Body of pancreas (tissue), 4 donors: ENCODE data around the gene ANTXR1. TPM values are rescaled to one million over a fixed set of nuclear protein-coding genes. Genes with fewer than 3 reads are reported as not detected.

Source experiments
- ATAC-seq: fragments of 150-250 bp; one replicate; pipeline ENCODE4 v1.9.1; 2016
- DNase-seq, 4 donors: peaks; one replicate each; pipeline ENCODE4 v3.0.0-alpha.2; 2019
- H3K27ac ChIP-seq, 4 donors: fragments of 200-600 bp; sonication (generic); 1 replicate in 3 of 4; 2 replicates in 1 of 4; pipeline versions ENCODE4 v1.5.1 to v1.6.1; 2016 to 2019; ENCODE audit warnings: mild to moderate bottlenecking in 1 of 4, mixed read lengths in 1 of 4, moderate library complexity in 1 of 4
- H3K27me3 ChIP-seq, 2 donors: fragments of 200-600 bp; sonication (generic); one replicate each; pipeline ENCODE4 v1.6.0; 2016; ENCODE audit warnings: mild to moderate bottlenecking in 1 of 2
- H3K36me3 ChIP-seq, 2 donors: fragments of 200-600 bp; sonication (generic); replicated peaks in 1 of 2; 2 replicates each; pipeline ENCODE4 v1.5.1; 2016; ENCODE audit warnings: low read depth in 2 of 2; ENCODE audit not compliant: insufficient read depth in 1 of 2
- H3K4me1 ChIP-seq: fragments of 200-600 bp; sonication (generic); one replicate; pipeline ENCODE4 v1.6.0; 2016
- H3K4me3 ChIP-seq, 2 donors: fragments of 200-600 bp; sonication (generic); 1 replicate in 1 of 2; 2 replicates in 1 of 2; pipeline ENCODE4 v1.5.1; 2016 to 2019
- H3K9me3 ChIP-seq, 3 donors: fragments of 200-600 bp; sonication (generic); 1 replicate in 2 of 3; 2 replicates in 1 of 3; pipeline ENCODE4 v1.5.1; 2016
- POLR2A ChIP-seq, 3 donors: fragments of 450-650 bp; IDR thresholded peaks; one replicate each; pipeline ENCODE4 v1.6.1; 2016; ENCODE audit warnings: antibody characterized with exemption in 3 of 3, mild to moderate bottlenecking in 2 of 3
- WGBS, 2 donors: methylation state at CpG; one replicate each; pipeline ENCODE4 v1.1.5; 2017; 5-methylcytosine and 5-hydroxymethylcytosine counted together
- intact Hi-C: fragments of 100-400 bp; cut with DNase I; formaldehyde crosslinking; loops from one replicate; pipeline ENCODE4 v1.15.1; 2023
- total RNA-seq, 2 donors: library from RNA; depleted of rRNA; stranded (reverse); fragments of >200 nt; gene quantifications; one replicate each; pipeline ENCODE4 v1.1.0, GENCODE V29; 2016
- TF ChIP-seq, protein P1 (sequence below), 7 experiments: fragments of 450-650 bp in 4 of 7; fragments of 200-600 bp in 3 of 7; sonication (generic) in 3 of 7; IDR thresholded peaks; one replicate each; pipeline ENCODE4 v1.5.1; 2016 to 2019; ENCODE audit warnings: antibody characterized with exemption in 7 of 7

Gene ANTXR1
- total RNA-seq, 2 donors from 2014 or later = 9.3 to 11.2 TPM

DNA sequence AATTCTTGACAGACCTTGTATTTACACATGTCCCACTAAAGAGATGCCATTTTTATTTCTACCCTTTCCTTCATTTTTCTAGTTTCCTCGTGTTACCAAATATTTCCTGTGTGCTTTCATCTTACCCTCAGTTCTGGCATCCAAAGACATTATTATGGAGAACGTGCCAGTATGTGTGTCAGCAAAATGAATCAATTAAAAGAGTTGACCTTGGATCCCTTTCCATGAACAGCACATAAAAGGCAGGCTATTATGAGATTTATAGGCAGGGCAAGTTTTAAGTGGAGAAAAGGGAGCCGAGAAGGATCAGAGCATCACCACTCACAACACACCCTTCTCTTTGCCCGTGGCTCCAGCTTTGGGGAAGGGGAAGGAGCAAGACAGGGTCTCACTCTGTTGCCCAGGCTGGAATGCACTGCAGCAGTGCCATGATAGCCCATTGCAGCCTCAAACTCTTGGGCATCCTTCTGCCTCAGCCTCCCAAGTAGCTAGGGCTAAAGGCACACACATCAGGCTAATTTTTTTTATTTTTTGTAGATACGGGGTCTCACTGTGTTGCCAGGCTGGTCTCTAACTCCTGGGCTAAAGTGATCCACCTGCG, 224.2 kb downstream of the ANTXR1 start:
- DNase-seq (no peak), ATAC-seq (no peak)
- Histone ChIP-seq H3K27me3 (no peaks in the 10 kb centered on the region), H3K36me3 (no peaks in the 10 kb centered on the region), H3K4me3 (no peak overlapping the region), H3K4me1 (no peaks in the 10 kb centered on the region), H3K9me3 (no peaks in the 10 kb centered on the region), H3K27ac (no peak overlapping the region)
- 49 to 52% methylated on average over 6 of the region's 6 CpGs for WGBS, 2 donors
- no peak for TF ChIP-seq POLR2A (IDR thresholded peaks at IDR 0.05)
- TF ChIP-seq, protein P1, sequence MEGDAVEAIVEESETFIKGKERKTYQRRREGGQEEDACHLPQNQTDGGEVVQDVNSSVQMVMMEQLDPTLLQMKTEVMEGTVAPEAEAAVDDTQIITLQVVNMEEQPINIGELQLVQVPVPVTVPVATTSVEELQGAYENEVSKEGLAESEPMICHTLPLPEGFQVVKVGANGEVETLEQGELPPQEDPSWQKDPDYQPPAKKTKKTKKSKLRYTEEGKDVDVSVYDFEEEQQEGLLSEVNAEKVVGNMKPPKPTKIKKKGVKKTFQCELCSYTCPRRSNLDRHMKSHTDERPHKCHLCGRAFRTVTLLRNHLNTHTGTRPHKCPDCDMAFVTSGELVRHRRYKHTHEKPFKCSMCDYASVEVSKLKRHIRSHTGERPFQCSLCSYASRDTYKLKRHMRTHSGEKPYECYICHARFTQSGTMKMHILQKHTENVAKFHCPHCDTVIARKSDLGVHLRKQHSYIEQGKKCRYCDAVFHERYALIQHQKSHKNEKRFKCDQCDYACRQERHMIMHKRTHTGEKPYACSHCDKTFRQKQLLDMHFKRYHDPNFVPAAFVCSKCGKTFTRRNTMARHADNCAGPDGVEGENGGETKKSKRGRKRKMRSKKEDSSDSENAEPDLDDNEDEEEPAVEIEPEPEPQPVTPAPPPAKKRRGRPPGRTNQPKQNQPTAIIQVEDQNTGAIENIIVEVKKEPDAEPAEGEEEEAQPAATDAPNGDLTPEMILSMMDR (IDR thresholded peaks at IDR 0.05) = no peak
- intact Hi-C loops = no loop called here

DNA sequence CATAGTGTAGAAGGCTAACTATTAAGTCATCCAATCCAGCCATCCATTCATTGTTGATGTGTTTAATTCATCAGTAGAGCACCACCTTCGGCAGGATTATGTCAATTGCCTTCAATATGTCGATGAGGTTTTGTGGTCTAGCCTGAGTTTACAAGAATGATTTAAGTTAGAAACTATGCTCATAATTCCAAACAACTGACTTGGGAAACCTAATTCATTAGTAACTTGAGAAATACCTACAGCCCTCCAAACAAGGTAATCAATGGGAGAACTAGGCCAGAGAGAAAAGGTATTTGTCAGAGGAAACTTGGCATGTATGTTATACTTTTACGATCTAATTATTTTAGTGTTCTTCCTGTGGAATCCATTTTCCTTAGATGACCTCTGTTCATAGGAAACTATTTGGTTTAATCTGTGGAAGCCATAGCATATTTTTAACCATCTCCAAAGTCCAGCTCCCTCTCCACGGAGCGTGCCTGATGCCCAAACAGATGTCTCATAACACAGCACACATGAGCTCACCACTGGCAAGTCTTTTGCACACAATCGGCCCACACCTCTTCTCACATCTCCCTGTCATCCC, 225.6 kb downstream of the ANTXR1 start:
- H3K27ac ChIP-seq = no peak overlapping the region
- no peak for ATAC-seq

DNA sequence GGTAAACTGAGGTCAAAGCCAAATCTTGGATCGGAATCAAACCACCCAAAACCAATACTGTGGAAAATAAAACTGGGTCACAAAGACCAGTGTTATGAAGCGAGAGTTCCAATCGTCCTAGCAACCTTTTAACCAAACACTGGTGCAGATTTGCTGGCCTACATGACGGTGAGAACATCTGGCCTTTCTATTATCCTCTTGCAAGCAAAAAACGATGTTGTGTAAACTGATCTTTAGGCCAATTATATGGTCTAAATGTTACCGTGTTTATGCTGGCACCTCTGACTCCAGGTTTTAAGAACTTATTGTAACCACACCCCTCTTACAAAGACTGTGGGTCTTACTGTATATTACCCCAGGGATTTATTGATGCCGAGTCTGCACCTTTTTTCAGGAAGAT, 228.1 kb downstream of the ANTXR1 start:
- DNase-seq (no peak), ATAC-seq (no peak)
- TF ChIP-seq, protein P1 (IDR thresholded peaks at IDR 0.05) = no peak
- no peak for TF ChIP-seq POLR2A (IDR thresholded peaks at IDR 0.05)
- Histone ChIP-seq H3K4me1 (no peaks in the 10 kb centered on the region), H3K9me3 (no peaks in the 10 kb centered on the region), H3K27ac (no peak overlapping the region), H3K36me3 (no peaks in the 10 kb centered on the region), H3K27me3 (no peaks in the 10 kb centered on the region), H3K4me3 (no peak overlapping the region)
- WGBS, 2 donors = 62 to 63% methylated on average over 7 of the region's 7 CpGs
- intact Hi-C loops = no loop called here

More for the DNA sequence above, 225.6 kb downstream of the ANTXR1 start:
- H3K36me3 ChIP-seq = no peaks in the 10 kb centered on the region
- intact Hi-C loops = no loop called here
- H3K9me3 ChIP-seq = no peaks in the 10 kb centered on the region
- WGBS, 2 donors = 86% methylated on average over 6 of the region's 6 CpGs
- H3K27me3 ChIP-seq = no peaks in the 10 kb centered on the region
- no peak for DNase-seq
- TF ChIP-seq POLR2A (IDR thresholded peaks at IDR 0.05) = no peak
- TF ChIP-seq, protein P1 (IDR thresholded peaks at IDR 0.05) = no peak
- no peak overlapping the region for H3K4me3 ChIP-seq
- no peaks in the 10 kb centered on the region for H3K4me1 ChIP-seq

DNA sequence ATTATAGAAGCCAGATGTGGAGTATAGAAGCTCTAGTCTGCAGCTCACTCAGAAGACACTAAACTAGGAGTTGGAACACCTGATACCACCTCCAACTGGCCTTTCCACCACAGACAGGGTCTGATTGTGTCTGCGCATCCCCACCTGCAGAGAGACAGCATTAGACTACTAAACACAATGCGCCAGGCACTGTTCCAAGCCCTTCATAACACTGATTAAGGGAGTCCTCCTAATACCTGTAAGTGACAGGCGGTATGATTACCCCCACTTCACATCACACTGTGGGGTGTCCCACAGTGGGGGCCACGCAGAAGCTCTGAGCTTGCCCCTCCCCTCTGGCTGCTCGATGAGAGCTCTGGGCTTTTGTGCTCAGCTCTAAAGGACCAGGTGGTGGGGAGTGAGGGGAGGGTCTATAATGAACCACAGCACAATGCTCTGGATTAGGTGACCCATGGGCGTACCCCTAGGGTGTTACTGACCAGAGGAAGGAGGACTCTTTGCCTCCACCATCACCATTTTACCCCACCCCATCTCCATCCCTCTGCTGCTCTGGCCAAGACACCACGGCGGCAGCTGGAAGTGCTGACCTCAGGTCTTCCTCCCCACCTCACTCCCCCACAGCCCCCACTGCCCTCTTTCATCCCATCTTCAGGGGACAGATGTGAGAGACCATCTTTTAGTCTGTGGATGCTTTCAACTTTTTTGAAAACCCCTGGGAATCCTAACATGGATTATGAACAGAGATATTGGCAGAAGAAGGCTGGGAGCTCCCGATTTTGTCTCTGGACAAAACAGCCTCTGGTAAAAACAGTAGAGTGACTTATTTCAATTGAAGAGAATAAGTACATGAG, 228.9 kb downstream of the ANTXR1 start:
- H3K4me3 ChIP-seq = no peak overlapping the region
- 86 to 90% methylated on average over 9 of the region's 9 CpGs for WGBS, 2 donors
- H3K36me3 ChIP-seq = no peaks in the 10 kb centered on the region
- H3K27me3 ChIP-seq = no peaks in the 10 kb centered on the region
- intact Hi-C loops = no loop called here
- ATAC-seq (no peak), DNase-seq (peak in 1 of 4 donors; percentile 9)
- no peaks in the 10 kb centered on the region for H3K9me3 ChIP-seq
- TF ChIP-seq, protein P1 (IDR thresholded peaks at IDR 0.05) = no peak
- no peak for TF ChIP-seq POLR2A (IDR thresholded peaks at IDR 0.05)
- H3K27ac ChIP-seq = no peak overlapping the region
- H3K4me1 ChIP-seq = no peaks in the 10 kb centered on the region
